Activated CD8-positive, alpha-beta T cell treated with anti-CD3 and anti-CD28 coated beads for 36 hours (primary cell): ENCODE data around the gene NRXN3. TPM values are rescaled to one million over a fixed set of nuclear protein-coding genes. Genes with fewer than 3 reads are reported as not detected.

Source experiments
- ATAC-seq: fragments of 200-7000 bp; cut with Tn5 transposase; one replicate; pipeline ENCODE4 v1.10.0; 2021; ENCODE audit warnings: mild to moderate bottlenecking, moderate library complexity
- CTCF ChIA-PET: fragments of 350-600 bp; sonication (Branson Sonifier 250); formaldehyde crosslinking; loops from one replicate; lab custom pipeline; 2021; ENCODE audit warnings: antibody characterized with exemption; lab: Charles Lee
- POLR2A ChIA-PET: fragments of 350-600 bp; sonication (Branson Sonifier 250); formaldehyde crosslinking; loops from one replicate; lab custom pipeline; 2021; ENCODE audit warnings: antibody characterized with exemption; lab: Charles Lee
- DNase-seq: peaks from one replicate; pipeline ENCODE4 v3.0.0-alpha.2; 2020
- H3K27ac Mint-ChIP-seq: one replicate; pipeline ENCODE4 v1.8.0; 2021; ENCODE audit warnings: mild to moderate bottlenecking, mixed read lengths
- H3K27me3 Mint-ChIP-seq: one replicate; pipeline ENCODE4 v1.8.0; 2021; ENCODE audit warnings: mixed read lengths
- H3K36me3 Mint-ChIP-seq: one replicate; pipeline ENCODE4 v1.8.0; 2021; ENCODE audit warnings: low read depth, mixed read lengths
- H3K4me1 Mint-ChIP-seq: one replicate; pipeline ENCODE4 v1.8.0; 2021; ENCODE audit warnings: low read depth, mixed read lengths
- H3K4me3 Mint-ChIP-seq: one replicate; pipeline ENCODE4 v1.8.0; 2021; ENCODE audit warnings: mild to moderate bottlenecking, moderate library complexity, mixed read lengths
- H3K9me3 Mint-ChIP-seq: one replicate; pipeline ENCODE4 v1.8.0; 2021; ENCODE audit warnings: mixed read lengths
- intact Hi-C: fragments of 100-400 bp; cut with micrococcal nuclease; formaldehyde crosslinking; loops from one replicate; pipeline ENCODE4 v1.10.0; 2022
- total RNA-seq, 2 experiments: library from RNA; stranded (reverse); gene quantifications; one replicate each; pipeline ENCODE4 v1.2.3, GENCODE V29; 2021
- TF ChIP-seq, protein P1 (sequence below): fragments of 200-600 bp; IDR thresholded peaks from one replicate; pipeline ENCODE4 v1.8.0; 2022; ENCODE audit warnings: antibody characterized with exemption, mild to moderate bottlenecking

Gene NRXN3
- total RNA-seq, 2 experiments from 2014 or later: not detected

DNA sequence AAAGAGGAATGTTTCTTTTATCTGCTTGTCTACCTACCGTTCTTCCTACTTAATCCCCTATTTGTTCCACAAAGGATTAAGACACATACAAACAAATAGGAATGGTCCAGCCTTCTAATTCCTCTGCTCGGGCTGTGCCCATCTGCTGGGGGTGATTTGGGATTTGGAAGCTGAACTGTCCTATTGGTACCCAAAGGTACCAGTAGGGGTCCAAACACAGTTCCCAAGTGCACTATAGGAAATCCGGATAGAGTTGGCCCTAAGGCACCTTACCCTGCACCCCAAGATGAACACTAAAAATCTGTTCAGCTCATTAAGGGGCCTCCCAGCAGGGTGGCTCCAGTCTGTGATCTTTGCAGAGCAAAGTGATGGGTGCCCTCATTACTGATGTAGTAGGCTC lies 566.9 kb downstream of the NRXN3 start:
- Mint-ChIP-seq H3K36me3 (no peaks in the 10 kb centered on the region), H3K4me1 (no peaks in the 10 kb centered on the region), H3K27ac (no peak overlapping the region), H3K4me3 (no peak overlapping the region), H3K27me3 (no peaks in the 10 kb centered on the region), H3K9me3 (no peaks in the 10 kb centered on the region)
- TF ChIP-seq, protein P1, sequence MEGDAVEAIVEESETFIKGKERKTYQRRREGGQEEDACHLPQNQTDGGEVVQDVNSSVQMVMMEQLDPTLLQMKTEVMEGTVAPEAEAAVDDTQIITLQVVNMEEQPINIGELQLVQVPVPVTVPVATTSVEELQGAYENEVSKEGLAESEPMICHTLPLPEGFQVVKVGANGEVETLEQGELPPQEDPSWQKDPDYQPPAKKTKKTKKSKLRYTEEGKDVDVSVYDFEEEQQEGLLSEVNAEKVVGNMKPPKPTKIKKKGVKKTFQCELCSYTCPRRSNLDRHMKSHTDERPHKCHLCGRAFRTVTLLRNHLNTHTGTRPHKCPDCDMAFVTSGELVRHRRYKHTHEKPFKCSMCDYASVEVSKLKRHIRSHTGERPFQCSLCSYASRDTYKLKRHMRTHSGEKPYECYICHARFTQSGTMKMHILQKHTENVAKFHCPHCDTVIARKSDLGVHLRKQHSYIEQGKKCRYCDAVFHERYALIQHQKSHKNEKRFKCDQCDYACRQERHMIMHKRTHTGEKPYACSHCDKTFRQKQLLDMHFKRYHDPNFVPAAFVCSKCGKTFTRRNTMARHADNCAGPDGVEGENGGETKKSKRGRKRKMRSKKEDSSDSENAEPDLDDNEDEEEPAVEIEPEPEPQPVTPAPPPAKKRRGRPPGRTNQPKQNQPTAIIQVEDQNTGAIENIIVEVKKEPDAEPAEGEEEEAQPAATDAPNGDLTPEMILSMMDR: no peak
- CTCF ChIA-PET: no interaction called here
- intact Hi-C loops: no loop called here
- DNase-seq: no peak
- POLR2A ChIA-PET: no interaction called here
- ATAC-seq: no peak

DNA sequence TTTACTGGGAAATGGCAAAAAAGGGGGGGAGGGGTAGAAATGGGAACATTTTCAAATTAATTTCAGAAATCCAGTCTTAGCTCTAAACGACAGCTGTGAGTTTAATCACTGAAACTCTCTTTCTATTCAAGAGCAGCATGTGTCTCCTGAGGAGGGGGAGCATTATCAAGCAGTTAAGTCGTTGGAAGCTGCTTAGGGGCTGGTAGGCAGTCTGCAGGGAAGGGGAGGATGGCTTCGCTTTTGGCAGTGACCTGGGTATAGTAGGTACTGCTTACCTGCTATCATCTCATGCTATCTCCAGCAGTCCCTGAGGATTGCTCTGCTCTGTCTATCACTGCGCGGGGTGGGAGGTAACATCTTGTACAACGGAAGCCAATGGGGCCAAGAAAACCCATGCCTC lies 567.4 kb downstream of the NRXN3 start:
- intact Hi-C loops: no loop called here
- POLR2A ChIA-PET: no interaction called here
- DNase-seq (no peak), ATAC-seq (no peak)
- Mint-ChIP-seq H3K27ac (no peak overlapping the region), H3K27me3 (no peaks in the 10 kb centered on the region), H3K36me3 (no peaks in the 10 kb centered on the region), H3K4me3 (no peak overlapping the region), H3K4me1 (no peaks in the 10 kb centered on the region), H3K9me3 (no peaks in the 10 kb centered on the region)
- CTCF ChIA-PET: no interaction called here
- TF ChIP-seq, protein P1: no peak

DNA sequence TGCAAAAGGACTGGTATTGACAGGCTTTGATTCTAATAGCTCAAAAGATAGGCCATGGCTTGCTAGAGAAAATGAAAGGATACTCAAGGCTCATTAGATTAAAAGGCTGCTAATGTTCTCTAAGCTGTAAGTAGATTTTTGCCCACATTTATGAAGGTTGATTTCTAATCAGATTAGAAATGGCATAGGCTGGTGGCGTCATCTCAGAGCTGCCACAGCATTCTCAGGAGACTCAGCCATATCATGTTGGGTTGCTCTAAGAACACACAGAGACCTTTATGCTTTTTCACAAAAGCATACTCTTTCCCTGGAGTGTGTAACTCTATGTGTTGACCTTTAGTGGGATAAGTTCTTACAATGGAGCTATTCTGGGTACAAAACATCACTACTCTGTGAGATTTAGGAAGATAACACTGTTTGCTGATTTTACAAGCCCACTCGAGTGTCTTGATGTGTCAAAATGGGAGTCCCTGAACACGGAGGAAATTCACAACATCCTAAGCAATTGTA lies 576.0 kb downstream of the NRXN3 start:
- TF ChIP-seq, protein P1: no peak
- Mint-ChIP-seq H3K4me3 (no peak overlapping the region), H3K36me3 (no peaks in the 10 kb centered on the region), H3K27ac (no peak overlapping the region), H3K4me1 (no peaks in the 10 kb centered on the region), H3K27me3 (peaks cover 3% of the 10 kb centered on the region), H3K9me3 (no peaks in the 10 kb centered on the region)
- POLR2A ChIA-PET: no interaction called here
- ATAC-seq (no peak), DNase-seq (no peak)
- intact Hi-C loops: no loop called here
- CTCF ChIA-PET: no interaction called here

DNA sequence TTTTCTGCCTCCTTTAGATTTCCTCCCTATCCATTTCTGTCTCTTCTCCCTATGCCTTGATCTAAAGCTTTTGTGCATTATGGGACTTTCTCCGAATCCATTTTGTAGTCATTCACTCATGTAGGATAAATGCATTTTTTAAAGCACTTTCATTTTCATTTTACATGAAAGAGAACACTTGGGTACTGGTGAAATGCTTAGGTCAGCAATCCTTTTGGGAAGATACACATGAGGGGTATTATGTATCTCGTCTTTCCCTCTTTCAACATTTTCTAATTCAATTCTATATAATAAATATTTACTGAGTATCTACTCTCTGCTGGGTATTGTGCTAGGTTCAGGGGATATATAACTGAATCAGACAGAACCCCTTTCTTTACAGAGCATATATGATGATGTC lies 577.6 kb downstream of the NRXN3 start:
- ChIA-PET POLR2A (no interaction called here), CTCF (no interaction called here)
- TF ChIP-seq, protein P1: no peak
- Mint-ChIP-seq H3K27me3 (peaks cover 3% of the 10 kb centered on the region), H3K4me1 (no peaks in the 10 kb centered on the region), H3K4me3 (no peak overlapping the region), H3K36me3 (no peaks in the 10 kb centered on the region), H3K9me3 (no peaks in the 10 kb centered on the region), H3K27ac (no peak overlapping the region)
- no peak for ATAC-seq
- intact Hi-C loops: no loop called here
- no peak for DNase-seq

DNA sequence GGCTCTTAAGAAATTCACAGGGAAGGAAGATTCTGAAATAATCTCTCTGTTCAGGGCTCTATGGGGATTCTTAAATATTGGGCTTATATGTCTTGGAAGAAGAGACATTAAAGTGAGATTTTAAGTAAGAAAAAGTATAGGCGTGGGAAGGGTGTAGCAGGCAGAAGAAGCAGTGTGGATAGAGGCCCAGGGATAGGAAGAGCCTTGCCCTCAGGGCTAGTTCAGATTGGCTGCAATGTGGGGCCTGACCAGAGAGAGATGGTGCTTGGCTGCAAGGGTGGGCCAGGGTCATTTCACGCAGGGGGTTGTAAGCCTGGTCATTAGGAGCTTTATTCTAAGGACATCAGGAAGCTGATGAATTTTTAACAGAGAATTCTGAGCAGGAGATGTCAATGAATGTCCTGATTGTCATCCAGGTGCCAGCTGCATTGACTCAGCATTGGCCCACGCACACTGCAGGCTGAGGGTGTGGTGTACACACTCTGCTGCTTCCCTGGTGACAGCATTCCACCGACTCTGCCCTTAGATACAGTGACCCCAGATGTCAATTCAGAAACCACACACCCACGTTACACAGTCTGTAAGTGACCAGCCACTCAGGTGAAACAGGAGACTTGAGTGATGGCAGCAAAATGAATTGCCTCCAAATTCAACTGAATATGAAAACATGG lies 582.5 kb downstream of the NRXN3 start:
- TF ChIP-seq, protein P1: no peak
- intact Hi-C loops: no loop called here
- no peak overlapping the region for H3K4me3 Mint-ChIP-seq
- H3K9me3 Mint-ChIP-seq: no peaks in the 10 kb centered on the region
- H3K27ac Mint-ChIP-seq: no peak overlapping the region
- POLR2A ChIA-PET: no interaction called here
- peaks cover under 1% of the 10 kb centered on the region for H3K27me3 Mint-ChIP-seq
- CTCF ChIA-PET: no interaction called here
- no peaks in the 10 kb centered on the region for H3K4me1 Mint-ChIP-seq
- H3K36me3 Mint-ChIP-seq: no peaks in the 10 kb centered on the region
- DNase-seq (no peak), ATAC-seq (no peak)
